ENCODE measurements around the gene RTN4IP1. TPM values are rescaled to one million over a fixed set of nuclear protein-coding genes. Genes with fewer than 3 reads are reported as not detected.

Gene RTN4IP1
- total RNA-seq, 1 experiment from 2014 or later: 7.3 TPM

DNA sequence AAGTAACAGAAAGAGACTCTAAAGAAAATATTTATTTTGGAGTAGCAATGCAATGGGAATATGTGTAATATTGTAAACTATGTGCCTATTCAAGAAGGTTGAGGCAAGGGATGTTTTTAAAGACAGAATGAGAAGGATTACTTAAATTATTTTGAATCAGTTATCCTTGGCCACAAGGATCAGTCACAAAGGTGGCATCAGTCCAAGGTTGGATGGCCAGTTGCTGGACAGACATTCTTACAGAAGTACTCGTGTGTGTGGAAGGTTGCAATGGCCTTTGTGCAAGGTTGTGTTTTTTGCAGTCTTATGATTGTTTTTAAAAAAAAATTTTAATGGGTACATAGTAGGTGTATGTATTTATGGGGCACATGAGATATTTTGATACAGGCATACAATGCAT, 2.0 kb upstream of the RTN4IP1 start:
- H3K27ac ChIP-seq (ENCODE audit: low read length): no peak overlapping the region
- no peak overlapping the region for H2AFZ ChIP-seq (ENCODE audit: low read length)
- TF ChIP-seq, protein P1, sequence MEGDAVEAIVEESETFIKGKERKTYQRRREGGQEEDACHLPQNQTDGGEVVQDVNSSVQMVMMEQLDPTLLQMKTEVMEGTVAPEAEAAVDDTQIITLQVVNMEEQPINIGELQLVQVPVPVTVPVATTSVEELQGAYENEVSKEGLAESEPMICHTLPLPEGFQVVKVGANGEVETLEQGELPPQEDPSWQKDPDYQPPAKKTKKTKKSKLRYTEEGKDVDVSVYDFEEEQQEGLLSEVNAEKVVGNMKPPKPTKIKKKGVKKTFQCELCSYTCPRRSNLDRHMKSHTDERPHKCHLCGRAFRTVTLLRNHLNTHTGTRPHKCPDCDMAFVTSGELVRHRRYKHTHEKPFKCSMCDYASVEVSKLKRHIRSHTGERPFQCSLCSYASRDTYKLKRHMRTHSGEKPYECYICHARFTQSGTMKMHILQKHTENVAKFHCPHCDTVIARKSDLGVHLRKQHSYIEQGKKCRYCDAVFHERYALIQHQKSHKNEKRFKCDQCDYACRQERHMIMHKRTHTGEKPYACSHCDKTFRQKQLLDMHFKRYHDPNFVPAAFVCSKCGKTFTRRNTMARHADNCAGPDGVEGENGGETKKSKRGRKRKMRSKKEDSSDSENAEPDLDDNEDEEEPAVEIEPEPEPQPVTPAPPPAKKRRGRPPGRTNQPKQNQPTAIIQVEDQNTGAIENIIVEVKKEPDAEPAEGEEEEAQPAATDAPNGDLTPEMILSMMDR (conservative IDR thresholded peaks at IDR 0.05; ENCODE audit: low read depth, low read length): no peak
- TF ChIP-seq EZH2 (IDR thresholded peaks at IDR 0.05; ENCODE audit: low read length, unreplicated experiment) (no peak), EZH2phosphoT487 (IDR thresholded peaks at IDR 0.05; ENCODE audit: borderline replicate concordance, low read length) (no peak)
- no peaks in the 10 kb centered on the region for H3K9me2 ChIP-seq (replicated peaks; ENCODE audit: low read length)
- no peak overlapping the region for H3K4me2 ChIP-seq (ENCODE audit: low read length)
- no peak for ATAC-seq
- H3F3A ChIP-seq (ENCODE audit: low read length, unreplicated experiment): no peaks in the 10 kb centered on the region
- DNase-seq: peak; percentile 34
- no peaks in the 10 kb centered on the region for H3K36me3 ChIP-seq (ENCODE audit: low read depth, low read length)
- H3K9me3 ChIP-seq (ENCODE audit: low read length): no peaks in the 10 kb centered on the region
- H3K9ac ChIP-seq (ENCODE audit: low read length): no peak overlapping the region
- ChIA-PET POLR2A (ENCODE audit: unreplicated experiment) (no interaction called here), CTCF (no interaction called here)
- H3K79me2 ChIP-seq (ENCODE audit: low read length): peaks cover 69% of the 10 kb centered on the region
- H4K20me1 ChIP-seq (ENCODE audit: low read length): no peaks in the 10 kb centered on the region
- H3K4me1 ChIP-seq (ENCODE audit: insufficient read depth, low read length): peaks cover 3% of the 10 kb centered on the region
- intact Hi-C loops (cut with micrococcal nuclease): no loop called here
- no peak overlapping the region for H3K4me3 ChIP-seq (ENCODE audit: low read length)
- no peaks in the 10 kb centered on the region for H3K27me3 ChIP-seq (ENCODE audit: low read length)
- no TSS peak for BruUV-seq (replicated peaks)

DNA sequence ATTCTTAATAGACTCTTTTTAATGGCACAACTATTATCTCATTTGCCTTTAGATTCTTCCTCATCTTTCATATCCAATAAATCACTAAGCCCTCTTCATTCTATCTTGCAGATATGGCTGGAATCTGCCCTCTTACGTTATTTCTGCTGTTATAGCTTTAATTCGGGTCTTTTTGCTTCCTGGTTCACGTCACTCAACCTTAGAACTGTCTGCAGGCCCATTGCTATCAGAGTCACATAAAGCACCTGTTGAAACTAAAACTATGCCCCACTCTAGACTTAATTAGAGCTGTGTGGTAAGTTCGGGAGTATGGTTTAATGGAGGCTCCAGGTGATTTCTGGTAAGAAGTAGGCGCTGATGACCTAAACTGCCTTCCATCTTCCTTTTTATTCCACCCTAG, 1.1 kb upstream of the RTN4IP1 start:
- ATAC-seq: no peak
- Histone ChIP-seq H3K9me3 (ENCODE audit: low read length) (no peaks in the 10 kb centered on the region), H3K4me1 (ENCODE audit: insufficient read depth, low read length) (peaks cover 3% of the 10 kb centered on the region), H3K4me2 (ENCODE audit: low read length) (peak overlapping the region; percentile 94), H4K20me1 (ENCODE audit: low read length) (no peaks in the 10 kb centered on the region), H3K27me3 (ENCODE audit: low read length) (no peaks in the 10 kb centered on the region), H3K4me3 (ENCODE audit: low read length) (peak overlapping the region; percentile 99), H3K79me2 (ENCODE audit: low read length) (peaks cover 65% of the 10 kb centered on the region), H3K36me3 (ENCODE audit: low read depth, low read length) (no peaks in the 10 kb centered on the region), H2AFZ (ENCODE audit: low read length) (peak overlapping the region; percentile 96), H3F3A (ENCODE audit: low read length, unreplicated experiment) (no peaks in the 10 kb centered on the region), H3K27ac (ENCODE audit: low read length) (no peak overlapping the region), H3K9me2 (replicated peaks; ENCODE audit: low read length) (no peaks in the 10 kb centered on the region), H3K9ac (ENCODE audit: low read length) (peak overlapping the region; percentile 95)
- BruUV-seq (replicated peaks): no TSS peak
- DNase-seq: no peak
- CTCF ChIA-PET: no interaction called here
- TF ChIP-seq EZH2 (IDR thresholded peaks at IDR 0.05; ENCODE audit: low read length, unreplicated experiment) (no peak), EZH2phosphoT487 (IDR thresholded peaks at IDR 0.05; ENCODE audit: borderline replicate concordance, low read length) (no peak)
- POLR2A ChIA-PET (ENCODE audit: unreplicated experiment): no interaction called here
- intact Hi-C loops (cut with micrococcal nuclease): no loop called here

GRCh38 chr6:106629859-106630163, 513 bp upstream of the RTN4IP1 start:
- BruUV-seq (replicated peaks): TSS peak; percentile 63
- peak overlapping the region; percentile 96 for H2AFZ ChIP-seq (ENCODE audit: low read length)
- POLR2A ChIA-PET (ENCODE audit: unreplicated experiment): no interaction called here
- intact Hi-C loops (cut with micrococcal nuclease): no loop called here
- TF ChIP-seq, protein P1 (conservative IDR thresholded peaks at IDR 0.05; ENCODE audit: low read depth, low read length): no peak
- no peak for TF ChIP-seq EZH2phosphoT487 (IDR thresholded peaks at IDR 0.05; ENCODE audit: borderline replicate concordance, low read length)
- TF ChIP-seq EZH2 (IDR thresholded peaks at IDR 0.05; ENCODE audit: low read length, unreplicated experiment): no peak
- H3K27me3 ChIP-seq (ENCODE audit: low read length): no peaks in the 10 kb centered on the region
- ATAC-seq (no peak), DNase-seq (no peak)
- no peaks in the 10 kb centered on the region for H4K20me1 ChIP-seq (ENCODE audit: low read length)
- no peaks in the 10 kb centered on the region for H3K36me3 ChIP-seq (ENCODE audit: low read depth, low read length)
- no peaks in the 10 kb centered on the region for H3K9me2 ChIP-seq (replicated peaks; ENCODE audit: low read length)
- H3K27ac ChIP-seq (ENCODE audit: low read length): peak overlapping the region; percentile 67
- H3K9ac ChIP-seq (ENCODE audit: low read length): peak overlapping the region; percentile 95
- no peaks in the 10 kb centered on the region for H3K9me3 ChIP-seq (ENCODE audit: low read length)
- H3K4me3 ChIP-seq (ENCODE audit: low read length): peak overlapping the region; percentile 99
- no peaks in the 10 kb centered on the region for H3F3A ChIP-seq (ENCODE audit: low read length, unreplicated experiment)
- H3K79me2 ChIP-seq (ENCODE audit: low read length): peaks cover 59% of the 10 kb centered on the region
- peak overlapping the region; percentile 94 for H3K4me2 ChIP-seq (ENCODE audit: low read length)
- CTCF ChIA-PET: no interaction called here
- H3K4me1 ChIP-seq (ENCODE audit: insufficient read depth, low read length): peaks cover 3% of the 10 kb centered on the region

Data from PC-3 (cell line).